OCI-LY3 (cell line): ENCODE measurements around the gene EDN2.

Source experiments
- CTCF ChIP-seq: fragments of 200-600, 300-600 bp; sonication (generic); IDR thresholded peaks from 2 replicates; pipeline ENCODE4 v1.5.1; 2014; ENCODE audit warnings: antibody characterized with exemption, low read length, low read depth
- EZH2phosphoT487 ChIP-seq: fragments of 200-600 bp; shearing (Covaris generic); IDR thresholded peaks from 2 replicates; pipeline ENCODE4 v1.6.1; 2018; ENCODE audit warnings: antibody characterized with exemption, mixed run types, low read depth

GRCh38 chr1:41513383-41513735, 28.9 kb upstream of the EDN2 start:
- peak; percentile 42 for TF ChIP-seq CTCF
- TF ChIP-seq EZH2phosphoT487: no peak
